Fibroblast of villous mesenchyme (primary cell): ENCODE results near the gene TTC34. TPM values are rescaled to one million over a fixed set of nuclear protein-coding genes. Genes with fewer than 3 reads are reported as not detected.

Experiments used
- DNase-seq: peaks from one replicate; pipeline ENCODE4 v3.0.0-alpha.2; 2010; ENCODE audit warnings: low read depth
- H3K4me3 ChIP-seq: 2 replicates; pipeline ENCODE4 v1.5.1; 2011; ENCODE audit warnings: low read depth, mild to moderate bottlenecking, low read length
- total RNA-seq: library from RNA; depleted of rRNA; stranded (reverse); fragments of >200 nt; gene quantifications from 2 replicates; pipeline ENCODE4 v1.2.3, GENCODE V29; 2012
- TF ChIP-seq, protein P1 (sequence below): IDR thresholded peaks from 2 replicates; pipeline ENCODE4 v1.5.1; 2012; ENCODE audit warnings: low read depth, mild to moderate bottlenecking, low read length; ENCODE audit not compliant: insufficient read depth

Gene TTC34
- total RNA-seq, 1 donor: 0.43 TPM

DNA sequence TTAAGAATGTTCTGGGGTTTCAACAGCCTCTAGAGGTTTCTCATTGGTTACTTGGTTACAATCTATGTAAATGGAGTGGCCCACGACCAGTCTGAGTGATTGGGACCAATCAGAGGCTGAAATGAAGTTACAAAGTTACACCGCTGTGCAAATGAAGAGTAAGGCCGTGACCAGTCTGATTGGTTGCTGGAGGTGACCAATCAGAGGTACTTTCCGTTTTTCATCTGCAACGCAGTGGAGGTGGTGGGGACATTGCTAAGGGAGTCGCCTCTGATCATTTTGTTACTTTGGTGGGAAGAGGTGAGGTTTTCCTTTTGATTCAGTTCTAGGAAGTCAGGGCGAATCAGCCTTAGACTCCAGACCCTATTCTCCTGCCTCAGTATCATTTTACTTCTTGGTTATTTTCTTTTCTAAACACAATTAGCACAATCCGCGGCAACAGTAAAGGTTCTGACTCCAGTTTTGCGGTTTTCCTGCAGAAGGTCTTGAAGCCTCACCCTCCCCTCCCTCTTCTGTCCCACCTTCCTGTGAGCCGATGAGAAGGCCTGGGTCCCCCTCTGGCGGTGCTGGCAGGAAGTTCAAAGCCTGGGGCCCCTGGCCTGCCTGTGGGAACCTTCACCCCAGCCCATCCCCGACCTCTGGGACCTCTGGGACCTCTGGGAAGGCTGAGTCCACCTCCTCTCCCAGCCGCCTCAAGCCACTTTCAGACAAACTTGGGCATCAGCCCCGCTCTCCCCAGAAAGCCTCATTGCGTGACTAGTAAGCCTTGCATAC, 38.7 kb upstream of the TTC34 start:
- TF ChIP-seq, protein P1, sequence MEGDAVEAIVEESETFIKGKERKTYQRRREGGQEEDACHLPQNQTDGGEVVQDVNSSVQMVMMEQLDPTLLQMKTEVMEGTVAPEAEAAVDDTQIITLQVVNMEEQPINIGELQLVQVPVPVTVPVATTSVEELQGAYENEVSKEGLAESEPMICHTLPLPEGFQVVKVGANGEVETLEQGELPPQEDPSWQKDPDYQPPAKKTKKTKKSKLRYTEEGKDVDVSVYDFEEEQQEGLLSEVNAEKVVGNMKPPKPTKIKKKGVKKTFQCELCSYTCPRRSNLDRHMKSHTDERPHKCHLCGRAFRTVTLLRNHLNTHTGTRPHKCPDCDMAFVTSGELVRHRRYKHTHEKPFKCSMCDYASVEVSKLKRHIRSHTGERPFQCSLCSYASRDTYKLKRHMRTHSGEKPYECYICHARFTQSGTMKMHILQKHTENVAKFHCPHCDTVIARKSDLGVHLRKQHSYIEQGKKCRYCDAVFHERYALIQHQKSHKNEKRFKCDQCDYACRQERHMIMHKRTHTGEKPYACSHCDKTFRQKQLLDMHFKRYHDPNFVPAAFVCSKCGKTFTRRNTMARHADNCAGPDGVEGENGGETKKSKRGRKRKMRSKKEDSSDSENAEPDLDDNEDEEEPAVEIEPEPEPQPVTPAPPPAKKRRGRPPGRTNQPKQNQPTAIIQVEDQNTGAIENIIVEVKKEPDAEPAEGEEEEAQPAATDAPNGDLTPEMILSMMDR: no peak
- no peak overlapping the region for H3K4me3 ChIP-seq
- DNase-seq: no peak

DNA sequence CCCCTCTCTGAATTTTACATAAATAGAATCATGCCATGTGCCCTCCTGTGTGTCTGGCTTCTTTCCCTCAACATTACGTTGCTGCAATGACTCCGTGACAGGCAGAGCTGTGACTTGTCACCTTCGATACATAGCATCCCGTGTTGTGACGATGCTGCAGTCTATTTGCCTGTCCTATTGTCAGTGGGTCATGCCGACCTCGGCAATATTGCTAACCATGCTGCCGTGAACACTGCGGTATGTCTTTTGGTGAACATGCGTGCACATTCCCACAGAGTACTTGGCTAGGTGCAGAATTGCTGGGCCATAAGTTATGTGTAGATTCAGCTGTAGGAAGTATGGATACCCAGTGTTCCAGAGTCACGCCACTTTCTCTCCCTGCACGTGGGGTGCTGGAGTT, 36.3 kb upstream of the TTC34 start:
- DNase-seq: no peak
- no peak overlapping the region for H3K4me3 ChIP-seq
- TF ChIP-seq, protein P1: no peak

DNA sequence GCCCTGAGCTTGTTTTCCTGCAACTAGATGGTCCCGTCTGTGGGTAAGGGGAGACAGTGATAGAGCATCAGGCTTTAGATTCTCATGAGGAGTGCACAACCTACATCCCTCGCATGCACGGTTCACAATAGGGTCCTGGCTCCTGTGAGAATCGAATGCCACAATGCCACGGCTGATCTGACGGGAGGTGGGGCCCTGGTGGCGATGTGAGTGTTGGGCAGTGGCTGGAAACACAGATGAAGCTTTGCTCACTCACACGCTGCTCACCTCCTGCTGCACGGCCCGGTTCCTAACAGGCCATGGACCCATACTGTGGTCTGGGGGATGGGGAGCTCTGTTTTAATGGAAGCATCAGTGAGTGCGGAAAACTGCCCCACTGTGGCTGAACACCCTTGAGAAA, 35.8 kb upstream of the TTC34 start:
- H3K4me3 ChIP-seq: no peak overlapping the region
- TF ChIP-seq, protein P1: no peak
- DNase-seq: no peak

DNA sequence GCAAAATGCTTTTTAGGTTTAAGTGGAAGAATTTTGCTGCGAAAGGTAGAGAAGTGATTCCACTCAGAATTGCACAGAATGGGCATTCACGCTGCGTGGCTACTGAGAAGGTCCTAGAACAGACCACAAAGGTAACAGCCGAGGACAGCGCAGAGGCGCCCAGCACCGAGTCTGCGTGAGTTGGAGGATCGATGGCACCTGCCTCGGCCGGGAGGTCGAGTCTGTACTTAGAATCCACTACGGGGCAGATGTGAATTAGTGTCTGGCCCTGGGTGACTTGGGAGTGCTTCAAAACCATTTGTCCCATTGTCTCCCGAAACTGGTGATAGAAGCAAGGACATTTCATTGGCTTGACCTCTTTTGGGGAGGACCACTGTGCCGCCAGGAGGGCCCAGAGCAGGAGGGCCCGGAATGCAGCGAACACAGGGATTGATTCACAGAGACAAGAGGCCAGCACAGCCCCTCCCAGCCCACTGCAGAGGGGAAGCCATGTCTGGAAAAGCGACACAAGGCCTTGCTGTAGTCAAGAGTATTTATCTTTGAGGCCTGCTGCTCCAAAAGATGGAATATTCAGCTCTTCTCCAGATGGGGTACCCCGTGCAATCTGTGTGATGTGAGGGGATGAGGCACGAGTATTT, 35.0 kb upstream of the TTC34 start:
- TF ChIP-seq, protein P1: no peak
- H3K4me3 ChIP-seq: no peak overlapping the region
- DNase-seq: no peak

DNA sequence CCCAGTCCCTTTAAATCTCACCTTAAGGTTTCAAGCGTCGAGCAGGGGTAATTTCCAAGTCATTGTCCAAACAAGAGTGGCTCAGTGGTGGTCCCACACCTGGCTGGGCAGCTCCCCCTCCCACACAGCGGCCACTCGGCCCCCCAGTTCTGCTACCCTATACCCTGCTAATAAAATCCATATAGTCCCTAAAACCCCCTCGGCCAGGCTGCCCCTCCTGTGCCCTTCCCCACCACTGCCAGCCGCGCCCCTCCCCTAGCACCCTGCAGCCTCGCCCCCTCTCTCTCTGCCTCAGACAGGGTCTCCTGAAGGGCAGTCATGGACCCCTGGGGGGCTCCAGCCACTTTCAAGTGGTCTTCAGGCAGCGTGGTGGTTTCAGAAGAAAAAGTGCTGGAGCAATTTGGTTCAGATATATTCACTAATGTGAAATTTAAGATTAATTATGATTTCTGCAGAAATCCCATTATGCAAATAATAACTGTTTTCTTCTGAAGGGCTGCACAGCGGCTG, 34.2 kb upstream of the TTC34 start:
- TF ChIP-seq, protein P1: no peak
- H3K4me3 ChIP-seq: no peak overlapping the region
- no peak for DNase-seq

DNA sequence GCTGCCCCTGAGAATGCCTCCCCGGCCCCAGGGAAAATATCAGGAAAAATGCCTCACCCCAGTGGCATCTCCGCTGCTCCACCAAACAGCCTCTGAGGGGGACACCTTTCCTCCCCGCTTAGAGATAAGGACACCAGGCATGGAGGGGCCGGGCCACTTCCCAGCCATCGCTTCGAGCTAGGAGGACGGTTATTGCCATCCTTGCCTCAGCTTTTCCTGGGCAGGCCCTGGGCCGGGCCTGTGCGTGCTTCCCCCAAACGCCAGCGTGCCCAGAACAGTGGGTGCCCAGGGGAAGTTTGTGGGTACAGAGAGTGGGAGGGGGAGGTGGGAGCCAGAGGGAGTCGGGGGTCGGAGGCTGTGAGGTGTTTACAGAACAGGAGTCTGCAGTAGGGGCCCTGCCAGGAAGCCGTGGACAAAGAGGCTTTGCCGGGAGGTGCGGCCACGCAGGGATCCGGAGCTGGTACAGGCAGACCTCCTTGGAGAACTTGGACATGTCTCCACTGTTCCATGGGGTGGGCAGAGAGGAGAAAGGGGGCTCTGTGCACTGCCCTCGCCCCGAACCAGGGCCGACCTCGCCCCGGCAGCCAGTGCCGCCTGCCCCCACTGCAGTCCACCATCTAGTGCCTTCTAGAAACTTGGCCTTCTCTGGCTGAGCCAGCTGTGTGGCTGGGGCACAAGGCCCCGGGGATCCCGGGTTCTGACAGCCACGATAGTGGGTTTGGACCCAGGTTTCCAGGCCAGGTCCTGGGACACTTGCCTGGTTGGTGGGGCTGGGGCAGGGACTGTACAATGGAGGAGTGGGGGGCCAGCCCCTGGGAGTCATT, 33.5 kb upstream of the TTC34 start:
- TF ChIP-seq, protein P1: no peak
- H3K4me3 ChIP-seq: no peak overlapping the region
- no peak for DNase-seq
